IPS-18a (cell line): ENCODE data around the gene RAPGEF4.

Experiments
- H3K27ac ChIP-seq: one replicate; pipeline ENCODE4 v1.5.1; 2013; ENCODE audit warnings: low read length
- H3K27me3 ChIP-seq: one replicate; pipeline ENCODE4 v1.6.1; 2013; ENCODE audit warnings: mild to moderate bottlenecking, low read length; ENCODE audit not compliant: control insufficient read depth, insufficient read depth
- H3K36me3 ChIP-seq: one replicate; pipeline ENCODE4 v1.6.1; 2013; ENCODE audit warnings: low read depth, low read length; ENCODE audit not compliant: control insufficient read depth
- H3K4me1 ChIP-seq: one replicate; pipeline ENCODE4 v1.6.1; 2013; ENCODE audit warnings: low read depth, low read length; ENCODE audit not compliant: control insufficient read depth
- H3K4me3 ChIP-seq: one replicate; pipeline ENCODE4 v1.5.1; 2013; ENCODE audit warnings: low read length
- H3K9ac ChIP-seq: one replicate; pipeline ENCODE4 v1.6.1; 2013; ENCODE audit warnings: mild to moderate bottlenecking, low read length, moderate library complexity
- H3K9me3 ChIP-seq: one replicate; pipeline ENCODE4 v1.6.1; 2013; ENCODE audit warnings: low read depth, low read length; ENCODE audit not compliant: control insufficient read depth

RAPGEF4 gene

DNA sequence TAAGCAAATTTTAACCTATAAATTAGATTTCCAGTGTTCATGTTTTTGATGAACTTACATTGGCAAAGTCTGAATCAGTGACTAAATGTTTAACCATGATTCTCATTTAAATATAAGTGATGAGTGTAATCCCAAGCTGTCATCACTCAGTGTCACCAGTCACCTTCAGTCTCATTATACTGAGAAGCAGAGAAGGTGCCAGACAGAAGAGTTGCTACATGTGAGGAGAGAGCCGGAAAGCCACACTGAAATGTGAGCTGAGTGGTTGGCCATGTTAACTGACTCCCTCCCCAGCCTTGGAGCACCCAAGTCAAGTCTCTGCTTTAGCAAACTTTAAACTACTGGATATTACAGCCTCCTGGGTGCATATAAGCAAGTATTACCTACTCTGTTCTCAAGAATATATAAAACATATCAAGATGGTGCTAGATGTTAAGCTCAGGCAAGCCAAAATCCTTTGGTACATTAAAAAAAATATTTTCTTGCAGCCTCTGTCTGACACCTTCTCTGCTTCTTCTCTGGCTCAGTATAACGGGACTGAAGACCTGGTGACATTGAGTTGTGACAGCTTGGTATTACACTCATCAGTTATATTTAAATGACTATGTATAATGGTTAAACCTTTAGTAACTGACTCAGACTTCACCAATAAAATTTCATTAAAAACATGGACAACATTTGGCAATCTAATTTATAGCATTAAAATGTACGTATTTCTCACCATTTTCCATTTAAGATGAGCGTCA lies 264.2 kb downstream of the RAPGEF4 start:
- no peak overlapping the region for H3K4me3 ChIP-seq
- no peak overlapping the region for H3K9ac ChIP-seq
- H3K27ac ChIP-seq = no peak overlapping the region
- H3K9me3 ChIP-seq = no peaks in the 10 kb centered on the region
- peaks cover 4% of the 10 kb centered on the region for H3K4me1 ChIP-seq
- H3K36me3 ChIP-seq = no peaks in the 10 kb centered on the region
- H3K27me3 ChIP-seq = no peaks in the 10 kb centered on the region

DNA sequence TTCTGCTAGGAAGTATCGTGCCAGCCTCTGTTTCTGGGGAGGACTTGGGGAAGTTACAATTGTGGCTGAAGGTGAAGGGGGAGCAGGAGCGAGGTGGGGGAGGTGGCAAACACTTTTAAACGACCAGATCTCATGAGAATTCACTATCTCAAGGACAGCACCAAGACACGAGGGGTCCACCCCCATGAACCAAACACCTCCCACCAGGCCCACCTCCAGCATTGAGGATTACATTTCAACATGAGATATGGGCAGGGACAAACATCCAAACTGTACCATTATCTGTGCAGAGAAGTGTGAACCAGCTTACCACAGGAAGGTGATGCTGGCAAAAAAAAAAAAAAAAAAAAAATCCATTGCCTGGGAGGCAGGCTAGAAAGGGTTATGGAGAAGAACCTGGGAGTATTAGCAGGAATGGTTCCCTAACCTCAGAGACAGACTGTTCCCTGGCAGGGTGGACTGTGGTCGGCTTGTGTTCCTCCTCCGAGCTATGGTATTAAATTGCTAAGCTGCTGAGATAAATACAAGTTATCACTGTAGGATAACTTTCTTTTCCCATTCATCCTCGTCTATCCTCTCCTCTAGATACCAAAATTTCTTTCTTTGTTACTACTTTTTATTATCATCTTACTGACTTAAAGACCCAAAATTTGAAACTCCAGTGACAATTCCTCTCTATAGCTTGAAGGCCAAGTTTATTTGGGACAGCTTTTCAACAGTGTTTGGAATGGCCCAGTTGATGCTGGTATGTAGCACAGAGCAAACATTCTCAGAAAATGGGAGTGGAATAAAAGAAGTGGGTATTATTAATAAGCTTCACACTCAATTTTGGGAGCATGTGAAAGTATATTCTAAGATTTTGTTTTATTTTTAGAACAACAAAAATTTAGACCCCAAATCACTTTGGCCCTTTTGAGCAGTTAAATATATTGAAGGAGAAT lies 266.3 kb downstream of the RAPGEF4 start:
- no peaks in the 10 kb centered on the region for H3K27me3 ChIP-seq
- H3K36me3 ChIP-seq = no peaks in the 10 kb centered on the region
- H3K9me3 ChIP-seq = no peaks in the 10 kb centered on the region
- H3K9ac ChIP-seq = no peak overlapping the region
- H3K4me1 ChIP-seq = peaks cover 4% of the 10 kb centered on the region
- no peak overlapping the region for H3K4me3 ChIP-seq
- H3K27ac ChIP-seq = no peak overlapping the region

- no peak overlapping the region for H3K9ac ChIP-seq
- no peaks in the 10 kb centered on the region for H3K27me3 ChIP-seq
- no peaks in the 10 kb centered on the region for H3K9me3 ChIP-seq
- H3K36me3 ChIP-seq = no peaks in the 10 kb centered on the region
- no peak overlapping the region for H3K4me3 ChIP-seq
- no peak overlapping the region for H3K27ac ChIP-seq
- peaks cover 4% of the 10 kb centered on the region for H3K4me1 ChIP-seq
Measured at GRCh38 chr2:173002751-173003541, 267.3 kb downstream of the RAPGEF4 start.

- Histone ChIP-seq H3K4me1 (no peaks in the 10 kb centered on the region), H3K4me3 (no peak overlapping the region), H3K36me3 (no peaks in the 10 kb centered on the region), H3K9ac (no peak overlapping the region), H3K27me3 (no peaks in the 10 kb centered on the region), H3K27ac (no peak overlapping the region), H3K9me3 (no peaks in the 10 kb centered on the region)
Measured at GRCh38 chr2:173008786-173009185, 273.1 kb downstream of the RAPGEF4 start.

DNA sequence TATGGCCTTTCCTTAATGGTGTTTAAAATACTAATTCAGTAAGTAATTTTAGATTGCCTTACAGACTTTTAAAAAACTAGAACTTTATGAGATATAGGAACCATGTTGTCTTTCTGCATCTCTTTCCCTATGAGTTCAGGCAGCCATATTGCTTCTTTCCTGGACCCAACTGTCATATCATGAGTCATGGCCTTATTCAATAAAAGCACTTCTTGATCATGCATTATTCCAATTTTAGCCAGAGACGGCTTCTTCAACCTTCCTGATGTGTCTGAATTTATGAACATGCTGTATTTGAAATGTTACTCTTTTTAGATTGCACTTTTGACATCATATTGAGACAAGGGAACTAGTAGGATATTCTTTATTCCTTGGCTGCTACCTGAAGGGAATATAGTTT lies 274.6 kb downstream of the RAPGEF4 start:
- H3K4me3 ChIP-seq = no peak overlapping the region
- no peaks in the 10 kb centered on the region for H3K36me3 ChIP-seq
- H3K27me3 ChIP-seq = no peaks in the 10 kb centered on the region
- H3K9me3 ChIP-seq = no peaks in the 10 kb centered on the region
- no peaks in the 10 kb centered on the region for H3K4me1 ChIP-seq
- no peak overlapping the region for H3K9ac ChIP-seq
- no peak overlapping the region for H3K27ac ChIP-seq

DNA sequence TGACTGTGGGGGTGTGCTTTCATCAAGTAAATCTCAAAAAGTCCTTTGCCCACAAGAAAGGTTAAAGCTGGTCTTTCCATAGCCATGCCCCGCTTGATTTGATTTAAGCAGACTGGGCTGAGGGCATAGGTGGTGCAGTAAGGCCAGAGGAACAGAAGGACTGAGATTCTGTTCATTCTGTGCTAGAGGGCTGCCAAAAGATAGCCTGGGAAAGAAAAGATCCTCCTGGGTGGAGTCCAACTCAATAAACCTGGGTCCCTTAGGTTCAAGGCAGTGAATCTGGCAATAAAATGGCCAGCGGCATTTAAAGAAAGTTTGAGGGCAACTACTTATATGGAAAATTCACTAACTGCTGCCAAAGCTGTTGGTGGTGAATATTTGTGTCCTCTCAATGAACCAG lies 280.8 kb downstream of the RAPGEF4 start:
- no peaks in the 10 kb centered on the region for H3K9me3 ChIP-seq
- no peak overlapping the region for H3K4me3 ChIP-seq
- H3K27me3 ChIP-seq = no peaks in the 10 kb centered on the region
- no peak overlapping the region for H3K27ac ChIP-seq
- no peak overlapping the region for H3K9ac ChIP-seq
- no peaks in the 10 kb centered on the region for H3K36me3 ChIP-seq
- no peaks in the 10 kb centered on the region for H3K4me1 ChIP-seq

- Histone ChIP-seq H3K4me1 (no peaks in the 10 kb centered on the region), H3K27me3 (no peaks in the 10 kb centered on the region), H3K27ac (no peak overlapping the region), H3K9me3 (no peaks in the 10 kb centered on the region), H3K4me3 (no peak overlapping the region), H3K36me3 (no peaks in the 10 kb centered on the region), H3K9ac (no peak overlapping the region)
Measured at GRCh38 chr2:173017646-173018420, 282.2 kb downstream of the RAPGEF4 start.

- Histone ChIP-seq H3K4me1 (no peaks in the 10 kb centered on the region), H3K27me3 (no peaks in the 10 kb centered on the region), H3K36me3 (no peaks in the 10 kb centered on the region), H3K27ac (no peak overlapping the region), H3K9ac (no peak overlapping the region), H3K4me3 (no peak overlapping the region), H3K9me3 (no peaks in the 10 kb centered on the region)
Measured at GRCh38 chr2:173019755-173020154, 284.1 kb downstream of the RAPGEF4 start.

- H3K4me3 ChIP-seq = no peak overlapping the region
- no peak overlapping the region for H3K27ac ChIP-seq
- H3K4me1 ChIP-seq = no peaks in the 10 kb centered on the region
- H3K36me3 ChIP-seq = no peaks in the 10 kb centered on the region
- no peaks in the 10 kb centered on the region for H3K27me3 ChIP-seq
- no peak overlapping the region for H3K9ac ChIP-seq
- no peaks in the 10 kb centered on the region for H3K9me3 ChIP-seq
Measured at GRCh38 chr2:173021939-173022371, 286.3 kb downstream of the RAPGEF4 start.

DNA sequence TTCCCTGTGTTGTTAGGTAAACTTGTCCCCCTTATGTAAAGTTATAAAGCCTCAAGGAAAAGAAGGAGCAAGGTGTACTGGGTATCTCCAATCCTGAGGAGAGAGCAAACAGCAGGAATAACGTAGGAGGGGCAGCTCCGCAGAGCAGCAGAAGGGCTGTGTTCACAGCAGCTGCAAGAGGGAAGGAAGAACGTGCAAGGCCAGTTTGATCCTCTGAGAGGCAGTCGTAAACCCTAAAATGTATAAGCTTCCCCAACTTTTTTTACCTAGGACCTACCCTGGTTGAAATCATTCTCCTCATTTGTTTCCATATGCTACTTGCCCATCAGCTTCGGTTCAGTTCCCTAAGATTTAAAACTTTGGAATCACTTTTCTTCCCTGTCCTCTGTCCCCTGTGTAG lies 288.1 kb downstream of the RAPGEF4 start:
- H3K27ac ChIP-seq = no peak overlapping the region
- H3K9ac ChIP-seq = no peak overlapping the region
- H3K4me3 ChIP-seq = no peak overlapping the region
- no peaks in the 10 kb centered on the region for H3K9me3 ChIP-seq
- no peaks in the 10 kb centered on the region for H3K4me1 ChIP-seq
- H3K27me3 ChIP-seq = no peaks in the 10 kb centered on the region
- H3K36me3 ChIP-seq = no peaks in the 10 kb centered on the region

DNA sequence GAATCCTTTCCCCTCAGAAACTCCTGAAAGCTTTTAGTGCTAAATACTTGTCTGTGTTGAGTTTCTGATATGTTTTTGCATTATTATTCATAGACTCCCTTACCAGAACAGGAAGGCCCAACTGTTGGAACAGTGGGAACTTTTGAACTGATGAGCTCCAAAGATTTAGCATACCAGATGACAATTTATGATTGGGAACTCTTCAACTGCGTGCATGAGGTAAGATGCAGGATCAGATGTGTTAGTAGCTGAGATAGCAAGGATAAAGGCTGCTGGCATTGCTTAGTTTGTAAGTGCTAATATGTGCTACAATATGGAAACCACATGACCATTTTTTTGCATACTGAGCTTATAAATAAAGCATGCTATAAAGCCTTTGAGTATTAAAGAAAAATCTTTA lies 290.8 kb downstream of the RAPGEF4 start:
- no peaks in the 10 kb centered on the region for H3K4me1 ChIP-seq
- no peak overlapping the region for H3K27ac ChIP-seq
- H3K9ac ChIP-seq = no peak overlapping the region
- no peaks in the 10 kb centered on the region for H3K9me3 ChIP-seq
- no peaks in the 10 kb centered on the region for H3K36me3 ChIP-seq
- no peak overlapping the region for H3K4me3 ChIP-seq
- no peaks in the 10 kb centered on the region for H3K27me3 ChIP-seq
